GM12872 (cell line): Measurements from ENCODE around the gene SPIB.

ENCODE experiments used
- TF ChIP-seq, protein P1 (sequence below): IDR thresholded peaks from 3 replicates; pipeline ENCODE4 v1.5.1; 2011; ENCODE audit warnings: low read depth, mild to moderate bottlenecking, low read length, moderate library complexity; ENCODE audit not compliant: insufficient read depth

The SPIB gene

DNA sequence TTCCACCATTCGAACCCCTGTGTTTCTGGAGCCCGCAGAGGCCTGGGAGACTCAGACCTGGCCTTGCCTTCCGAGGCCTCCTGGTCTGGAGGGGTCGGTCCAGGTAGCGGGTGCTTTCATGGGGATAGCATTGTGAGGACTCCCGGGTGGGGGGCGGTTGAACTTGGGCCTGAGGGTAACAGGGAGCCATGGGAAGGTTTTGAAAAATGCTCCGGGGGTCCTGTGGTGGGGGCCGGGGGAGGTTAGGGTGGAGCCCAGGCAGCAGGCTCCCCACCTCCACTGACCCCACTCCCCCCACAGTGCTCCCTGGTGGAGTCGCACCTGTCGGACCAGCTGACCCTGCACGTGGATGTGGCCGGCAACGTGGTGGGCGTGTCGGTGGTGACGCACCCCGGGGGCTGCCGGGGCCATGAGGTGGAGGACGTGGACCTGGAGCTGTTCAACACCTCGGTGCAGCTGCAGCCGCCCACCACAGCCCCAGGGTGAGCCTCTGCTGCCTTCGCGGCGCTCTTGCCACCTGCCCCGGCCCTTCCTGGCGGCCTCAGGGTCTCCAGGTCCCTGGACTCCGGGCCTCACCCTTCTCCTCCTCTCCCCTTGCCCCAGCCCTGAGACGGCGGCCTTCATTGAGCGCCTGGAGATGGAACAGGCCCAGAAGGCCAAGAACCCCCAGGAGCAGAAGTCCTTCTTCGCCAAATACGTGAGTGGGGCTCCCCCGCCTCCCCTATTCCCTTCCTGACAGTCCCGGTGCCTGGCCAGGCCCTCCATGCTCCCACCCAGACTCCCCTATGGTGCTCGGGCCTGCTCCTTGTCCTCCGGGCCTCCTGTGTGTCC is 61.8 kb downstream of the SPIB start:
- TF ChIP-seq, protein P1, sequence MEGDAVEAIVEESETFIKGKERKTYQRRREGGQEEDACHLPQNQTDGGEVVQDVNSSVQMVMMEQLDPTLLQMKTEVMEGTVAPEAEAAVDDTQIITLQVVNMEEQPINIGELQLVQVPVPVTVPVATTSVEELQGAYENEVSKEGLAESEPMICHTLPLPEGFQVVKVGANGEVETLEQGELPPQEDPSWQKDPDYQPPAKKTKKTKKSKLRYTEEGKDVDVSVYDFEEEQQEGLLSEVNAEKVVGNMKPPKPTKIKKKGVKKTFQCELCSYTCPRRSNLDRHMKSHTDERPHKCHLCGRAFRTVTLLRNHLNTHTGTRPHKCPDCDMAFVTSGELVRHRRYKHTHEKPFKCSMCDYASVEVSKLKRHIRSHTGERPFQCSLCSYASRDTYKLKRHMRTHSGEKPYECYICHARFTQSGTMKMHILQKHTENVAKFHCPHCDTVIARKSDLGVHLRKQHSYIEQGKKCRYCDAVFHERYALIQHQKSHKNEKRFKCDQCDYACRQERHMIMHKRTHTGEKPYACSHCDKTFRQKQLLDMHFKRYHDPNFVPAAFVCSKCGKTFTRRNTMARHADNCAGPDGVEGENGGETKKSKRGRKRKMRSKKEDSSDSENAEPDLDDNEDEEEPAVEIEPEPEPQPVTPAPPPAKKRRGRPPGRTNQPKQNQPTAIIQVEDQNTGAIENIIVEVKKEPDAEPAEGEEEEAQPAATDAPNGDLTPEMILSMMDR = no peak
